PC-3 (cell line): Measurements from ENCODE around the gene DIS3L2. TPM values are rescaled to one million over a fixed set of nuclear protein-coding genes. Genes with fewer than 3 reads are reported as not detected.

Source experiments
- ATAC-seq: fragments of 200-7000 bp; cut with Tn5 transposase; 2 replicates; pipeline ENCODE4 v1.9.1; 2020; ENCODE audit warnings: mild to moderate bottlenecking, moderate library complexity
- BruUV-seq: library from RNA; stranded (reverse); fragments of 400-500 nt; replicated peaks from 2 replicates; lab custom pipeline; 2021; lab: Mats Ljungman, UMichigan
- CTCF ChIA-PET: fragments of 300-600 bp; sonication (Branson Sonifier 250); formaldehyde crosslinking; loops from one replicate; lab custom pipeline; 2022; ENCODE audit warnings: antibody characterized with exemption; lab: Charles Lee
- POLR2A ChIA-PET: fragments of 300-600 bp; sonication (Branson Sonifier 250); formaldehyde crosslinking; loops from one replicate; lab custom pipeline; 2022; ENCODE audit warnings: antibody characterized with exemption; ENCODE audit not compliant: unreplicated experiment; lab: Charles Lee
- DNase-seq: peaks from one replicate; pipeline ENCODE4 v3.0.0-alpha.2; 2015
- H2AFZ ChIP-seq: fragments of 300-600 bp; sonication (generic); 2 replicates; pipeline ENCODE4 v1.6.0; 2016; ENCODE audit warnings: antibody characterized with exemption, low read length
- H3F3A ChIP-seq: fragments of 300-600 bp; sonication (generic); one replicate; pipeline ENCODE4 v1.6.0; 2017; ENCODE audit warnings: antibody characterized with exemption, low read length, control low read depth, mild to moderate bottlenecking; ENCODE audit not compliant: unreplicated experiment
- H3K27ac ChIP-seq: fragments of 300-600 bp; sonication (generic); 2 replicates; pipeline ENCODE4 v1.5.1; 2016; ENCODE audit warnings: mild to moderate bottlenecking, low read length
- H3K27me3 ChIP-seq: fragments of 300-600 bp; sonication (generic); 2 replicates; pipeline ENCODE4 v1.6.1; 2016; ENCODE audit warnings: low read length, mixed read lengths
- H3K36me3 ChIP-seq: fragments of 300-600 bp; sonication (generic); 2 replicates; pipeline ENCODE4 v1.6.1; 2016; ENCODE audit warnings: low read depth, mixed run types, low read length, mixed read lengths
- H3K4me1 ChIP-seq: fragments of 300-600 bp; sonication (generic); 2 replicates; pipeline ENCODE4 v1.5.1; 2016; ENCODE audit warnings: low read length; ENCODE audit not compliant: insufficient read depth
- H3K4me2 ChIP-seq: fragments of 300-600 bp; sonication (generic); 2 replicates; pipeline ENCODE4 v1.6.0; 2016; ENCODE audit warnings: low read length
- H3K4me3 ChIP-seq: fragments of 300-600 bp; sonication (generic); 2 replicates; pipeline ENCODE4 v1.5.1; 2016; ENCODE audit warnings: mild to moderate bottlenecking, low read length, mixed read lengths
- H3K79me2 ChIP-seq: fragments of 300-600 bp; sonication (generic); 2 replicates; pipeline ENCODE4 v1.6.1; 2017; ENCODE audit warnings: low read length, mixed read lengths
- H3K9ac ChIP-seq: fragments of 300-600 bp; sonication (generic); 2 replicates; pipeline ENCODE4 v1.6.0; 2016; ENCODE audit warnings: mild to moderate bottlenecking, low read length
- H3K9me2 ChIP-seq: fragments of 300-600 bp; sonication (generic); replicated peaks from 2 replicates; pipeline ENCODE4 v1.6.1; 2016; ENCODE audit warnings: mixed run types, low read length, mixed read lengths
- H3K9me3 ChIP-seq: fragments of 300-600 bp; sonication (generic); 2 replicates; pipeline ENCODE4 v1.6.1; 2016; ENCODE audit warnings: low read length, mixed read lengths
- H4K20me1 ChIP-seq: fragments of 300-600 bp; sonication (generic); 2 replicates; pipeline ENCODE4 v1.6.1; 2016; ENCODE audit warnings: low read length, mixed read lengths
- CTCF ChIP-seq: fragments of 300-600 bp; sonication (generic); conservative IDR thresholded peaks from 2 replicates; pipeline ENCODE4 v1.5.1; 2017; ENCODE audit warnings: antibody characterized with exemption, low read depth, mild to moderate bottlenecking, low read length
- EZH2 ChIP-seq: fragments of 300-600 bp; sonication (generic); IDR thresholded peaks from one replicate; pipeline ENCODE4 v1.6.1; 2017; ENCODE audit warnings: antibody characterized with exemption, mild to moderate bottlenecking, low read length; ENCODE audit not compliant: unreplicated experiment
- EZH2phosphoT487 ChIP-seq: fragments of 300-600 bp; sonication (generic); IDR thresholded peaks from 2 replicates; pipeline ENCODE4 v1.6.1; 2018; ENCODE audit warnings: mild to moderate bottlenecking, antibody characterized with exemption, low read length, borderline replicate concordance
- intact Hi-C: fragments of 100-400 bp; cut with micrococcal nuclease; formaldehyde crosslinking; loops from 2 replicates; pipeline ENCODE4 v1.9.0; 2023
- total RNA-seq: library from RNA; depleted of rRNA; stranded (reverse); fragments of >200 nt; gene quantifications from 2 replicates; pipeline ENCODE4 v1.2.3, GENCODE V29; 2014

DIS3L2 gene
- total RNA-seq, 1 experiment from 2014 or later, result 22.8 TPM

- no TSS peak for BruUV-seq
- Histone ChIP-seq H3K9ac (peak overlapping the region; percentile 10; the same call in 1 of the 2 replicates), H3K9me2 (no peaks in the 10 kb centered on the region), H3K36me3 (no peaks in the 10 kb centered on the region), H3K4me3 (no peak overlapping the region), H3K27me3 (peaks cover 4% of the 10 kb centered on the region; the same call in 1 of the 2 replicates), H4K20me1 (no peaks in the 10 kb centered on the region), H3K79me2 (no peaks in the 10 kb centered on the region), H3K27ac (0 out of 2 replicates have a peak overlapping the region, but pooled peaks have one; percentile 39), H3K9me3 (no peaks in the 10 kb centered on the region), H2AFZ (no peak overlapping the region), H3K4me1 (peaks cover 4% of the 10 kb centered on the region), H3F3A (no peaks in the 10 kb centered on the region), H3K4me2 (no peak overlapping the region)
- TF ChIP-seq EZH2phosphoT487, result no peak
- no peak for TF ChIP-seq CTCF
- CTCF ChIA-PET, result no interaction called here
- DNase-seq (no peak), ATAC-seq (no peak)
- POLR2A ChIA-PET, result no interaction called here
- intact Hi-C loops, result no loop called here
Observed at GRCh38 chr2:232349546-232349945, 388.0 kb downstream of the DIS3L2 start.

DNA sequence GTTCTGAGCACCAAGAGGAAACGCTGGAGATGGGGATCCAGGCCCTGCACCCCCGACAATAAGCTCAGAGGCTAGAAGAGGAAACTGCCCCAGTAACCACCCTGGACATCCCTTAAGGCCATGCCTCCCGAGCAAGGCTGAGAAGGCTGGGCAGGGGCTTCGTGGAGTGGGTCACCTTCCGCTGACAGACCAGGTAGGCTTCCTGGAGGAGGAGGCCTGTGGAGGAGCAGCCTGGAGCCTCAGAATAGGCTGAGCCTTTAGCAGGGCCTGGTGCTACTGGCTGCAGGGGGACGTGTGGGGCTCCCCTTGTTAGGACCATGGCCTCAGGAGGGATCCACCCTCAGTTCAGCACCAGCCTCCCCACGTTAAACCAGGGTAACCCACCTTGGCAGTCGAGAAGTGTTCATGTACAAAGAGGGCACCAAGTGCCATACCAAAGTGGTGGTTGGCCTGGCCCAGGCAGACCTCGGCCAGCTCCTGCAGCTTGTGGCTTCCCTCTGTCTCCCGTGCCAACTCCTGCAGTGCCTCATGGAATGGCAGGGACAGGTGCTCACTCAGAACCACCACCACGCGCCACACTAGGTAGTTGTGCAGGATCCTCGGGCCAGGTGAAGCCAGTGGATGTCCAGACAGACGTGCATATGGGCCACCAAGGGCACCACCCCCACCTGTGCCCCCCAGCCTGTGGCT lies 388.6 kb downstream of the DIS3L2 start:
- no peak for ATAC-seq

DNA sequence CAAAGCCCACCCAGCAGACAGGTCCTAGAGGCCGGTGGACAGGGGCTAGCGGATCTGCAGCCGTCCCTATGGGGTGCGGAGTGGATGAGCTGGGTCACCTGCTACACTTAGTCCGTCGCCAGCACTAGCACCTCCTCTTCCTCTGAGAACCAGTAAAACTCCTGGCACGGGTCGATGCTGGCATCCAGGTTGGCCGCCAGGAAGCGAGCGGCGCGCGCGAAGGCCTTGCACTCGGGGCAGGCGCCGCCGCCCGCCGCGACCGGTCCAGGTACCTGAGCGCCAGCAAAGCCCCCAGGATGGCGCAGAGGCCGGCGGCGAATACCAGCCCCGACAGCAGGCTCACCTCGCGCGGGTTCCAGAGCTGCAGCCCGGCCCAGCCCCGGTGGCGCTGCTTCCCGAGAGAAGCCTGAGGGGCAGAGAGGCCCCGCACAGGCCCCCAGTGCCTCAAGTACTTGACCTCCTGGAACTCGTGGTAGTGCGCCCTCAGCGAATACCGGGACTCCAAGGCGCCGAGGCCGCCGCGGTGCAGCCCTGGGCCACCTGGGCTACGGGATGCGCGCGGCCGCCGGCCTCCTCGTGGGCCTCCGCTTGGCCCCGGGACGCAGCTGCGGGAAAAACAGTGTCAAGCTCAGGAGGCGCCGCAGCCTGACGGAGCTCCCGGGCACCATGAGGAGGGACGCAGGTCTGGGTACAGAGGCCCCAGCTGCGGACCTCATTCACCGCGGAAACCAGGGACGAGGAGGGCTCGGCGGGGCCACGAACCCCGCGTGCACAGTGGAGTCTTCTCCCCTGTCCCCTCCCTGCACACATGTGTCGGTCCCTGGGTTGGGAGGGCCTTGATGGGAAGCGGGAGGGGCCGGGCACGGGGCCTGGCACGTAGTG lies 389.5 kb downstream of the DIS3L2 start:
- BruUV-seq, result no TSS peak
- Histone ChIP-seq H3K9ac (no peak overlapping the region), H3K36me3 (no peaks in the 10 kb centered on the region), H3K4me2 (peak overlapping the region; percentile 77), H3F3A (no peaks in the 10 kb centered on the region), H4K20me1 (no peaks in the 10 kb centered on the region), H3K9me2 (no peaks in the 10 kb centered on the region), H3K27ac (no peak overlapping the region), H3K4me3 (peak overlapping the region; percentile 53), H3K27me3 (peaks cover 4% of the 10 kb centered on the region; the same call in 1 of the 2 replicates), H3K9me3 (no peaks in the 10 kb centered on the region), H3K79me2 (no peaks in the 10 kb centered on the region), H3K4me1 (peaks cover 4% of the 10 kb centered on the region), H2AFZ (peak overlapping the region; percentile 50)
- TF ChIP-seq CTCF (no peak), EZH2 (no peak), EZH2phosphoT487 (no peak)
- ATAC-seq (peak; percentile 54), DNase-seq (peak; percentile 48)
- POLR2A ChIA-PET, result no interaction called here
- CTCF ChIA-PET, result no interaction called here
- intact Hi-C loops, result no loop called here

More for the DNA sequence above, 388.6 kb downstream of the DIS3L2 start:
- Histone ChIP-seq H3K27ac (no peak overlapping the region), H3F3A (no peaks in the 10 kb centered on the region), H3K9me2 (no peaks in the 10 kb centered on the region), H4K20me1 (no peaks in the 10 kb centered on the region), H3K4me3 (no peak overlapping the region), H2AFZ (no peak overlapping the region), H3K27me3 (peaks cover 4% of the 10 kb centered on the region; the same call in 1 of the 2 replicates), H3K79me2 (no peaks in the 10 kb centered on the region), H3K36me3 (no peaks in the 10 kb centered on the region), H3K4me2 (no peak overlapping the region), H3K4me1 (peaks cover 4% of the 10 kb centered on the region), H3K9ac (no peak overlapping the region), H3K9me3 (no peaks in the 10 kb centered on the region)
- ChIA-PET POLR2A (no interaction called here), CTCF (no interaction called here)
- TF ChIP-seq EZH2 (no peak), EZH2phosphoT487 (no peak)
- intact Hi-C loops, result no loop called here
- BruUV-seq, result no TSS peak
- DNase-seq, result no peak
